GM21576 (cell line): ENCODE data around the gene NUP62CL.

Source experiments
- ATAC-seq: cut with Tn5 transposase; IDR thresholded peaks from one replicate; pipeline ENCODE4 v1.9.1; 2021; ENCODE audit warnings: mild to moderate bottlenecking, moderate library complexity; ENCODE audit not compliant: unreplicated experiment

The NUP62CL gene

GRCh38 chrX:107154787-107155620 lies 51.2 kb downstream of the NUP62CL start:
- ATAC-seq, result no peak

GRCh38 chrX:107153005-107153404 lies 53.2 kb downstream of the NUP62CL start:
- ATAC-seq, result no peak

- no peak for ATAC-seq
These were observed 59.6 kb downstream of the NUP62CL start for GRCh38 chrX:107146670-107147069.

GRCh38 chrX:107135965-107136307 lies 70.3 kb downstream of the NUP62CL start:
- no peak for ATAC-seq

GRCh38 chrX:107135049-107135964 lies 70.9 kb downstream of the NUP62CL start:
- ATAC-seq, result no peak

- no peak for ATAC-seq
These were observed 82.5 kb downstream of the NUP62CL start for GRCh38 chrX:107123750-107124149.

GRCh38 chrX:107119283-107119682 lies 87.0 kb downstream of the NUP62CL start:
- ATAC-seq, result no peak

- peak; percentile 100 for ATAC-seq
These were observed 87.7 kb downstream of the NUP62CL start, which contains the start of gene RBM41 for GRCh38 chrX:107118322-107119147. TSS of gene RBM41 (minus strand) at chrX:107118822. CDS start at chrX:107118773, 49 bp downstream.

- ATAC-seq, result peak; percentile 20
These were observed 88.3 kb downstream of the NUP62CL start for GRCh38 chrX:107117993-107118321.

- no peak for ATAC-seq
These were observed 98.8 kb downstream of the NUP62CL start for GRCh38 chrX:107107459-107107858.

- no peak for ATAC-seq
These were observed 103.3 kb downstream of the NUP62CL start for GRCh38 chrX:107102980-107103379.

GRCh38 chrX:107076158-107076557 lies 130.1 kb downstream of the NUP62CL start:
- ATAC-seq, result no peak
